HG03196 (cell line): Measurements from ENCODE around the gene GALNT13.

Experiments used
- ATAC-seq: cut with Tn5 transposase; IDR thresholded peaks from one replicate; pipeline ENCODE4 v1.9.1; 2021; ENCODE audit not compliant: unreplicated experiment

Gene GALNT13

GRCh38 chr2:153871231-153872221 is at the start of gene GALNT13:
GALNT13 (plus strand) TSS chr2:153871922.
- ATAC-seq = no peak

- ATAC-seq = no peak
Observed at GRCh38 chr2:153823880-153824279, 47.8 kb upstream of the GALNT13 start.

- no peak for ATAC-seq
Observed at GRCh38 chr2:153828335-153828734, 43.4 kb upstream of the GALNT13 start.

- ATAC-seq = no peak
Observed at GRCh38 chr2:153834662-153835061, 37.1 kb upstream of the GALNT13 start.

GRCh38 chr2:153858250-153858649 is 13.5 kb upstream of the GALNT13 start:
- no peak for ATAC-seq

GRCh38 chr2:153864022-153864421 is 7.7 kb upstream of the GALNT13 start:
- no peak for ATAC-seq

- ATAC-seq = no peak
Observed at GRCh38 chr2:153866595-153866994, 5.1 kb upstream of the GALNT13 start.

GRCh38 chr2:153870308-153870707 is 1.4 kb upstream of the GALNT13 start:
- no peak for ATAC-seq

- ATAC-seq = no peak
Observed at GRCh38 chr2:153872311-153873051, 759 bp downstream of the GALNT13 start.

- no peak for ATAC-seq
Observed at GRCh38 chr2:153873052-153874048, 1.6 kb downstream of the GALNT13 start.

GRCh38 chr2:153875801-153876466 is 4.2 kb downstream of the GALNT13 start:
- ATAC-seq = no peak

- ATAC-seq = no peak
Observed at GRCh38 chr2:153880926-153881325, 9.2 kb downstream of the GALNT13 start.

- ATAC-seq = no peak
Observed at GRCh38 chr2:153886833-153887232, 15.1 kb downstream of the GALNT13 start.

GRCh38 chr2:153890576-153890975 is 18.9 kb downstream of the GALNT13 start:
- no peak for ATAC-seq

GRCh38 chr2:153891051-153891450 is 19.3 kb downstream of the GALNT13 start:
- no peak for ATAC-seq

GRCh38 chr2:153912798-153913396 is 41.2 kb downstream of the GALNT13 start:
- ATAC-seq = no peak

GRCh38 chr2:153917570-153917969 is 45.8 kb downstream of the GALNT13 start:
- ATAC-seq = no peak

- ATAC-seq = no peak
Observed at GRCh38 chr2:153935511-153935910, 63.8 kb downstream of the GALNT13 start.

GRCh38 chr2:153939124-153939796 is 67.5 kb downstream of the GALNT13 start:
- no peak for ATAC-seq
